HG02884 (cell line): ENCODE data around the gene TJP2.

ENCODE experiments used
- ATAC-seq: cut with Tn5 transposase; IDR thresholded peaks from one replicate; pipeline ENCODE4 v1.9.1; 2021; ENCODE audit warnings: mild to moderate bottlenecking, moderate library complexity; ENCODE audit not compliant: unreplicated experiment

The TJP2 gene

GRCh38 chr9:69222970-69223369 lies 48.9 kb downstream of the TJP2 start:
- no peak for ATAC-seq

- ATAC-seq, result no peak
Measured at GRCh38 chr9:69223605-69224004, 49.5 kb downstream of the TJP2 start.

GRCh38 chr9:69229367-69229766 lies 55.3 kb downstream of the TJP2 start:
- ATAC-seq, result no peak

- ATAC-seq, result no peak
Measured at GRCh38 chr9:69232135-69232534, 58.1 kb downstream of the TJP2 start.

- ATAC-seq, result no peak
Measured at GRCh38 chr9:69234683-69235082, 60.6 kb downstream of the TJP2 start.

- ATAC-seq, result no peak
Measured at GRCh38 chr9:69236188-69236587, 62.1 kb downstream of the TJP2 start.

GRCh38 chr9:69237702-69238295 lies 63.7 kb downstream of the TJP2 start:
- no peak for ATAC-seq

- ATAC-seq, result no peak
Measured at GRCh38 chr9:69243116-69243515, 69.0 kb downstream of the TJP2 start.

- ATAC-seq, result no peak
Measured at GRCh38 chr9:69246629-69247028, 72.6 kb downstream of the TJP2 start.

GRCh38 chr9:69248005-69248404 lies 73.9 kb downstream of the TJP2 start:
- ATAC-seq, result no peak

GRCh38 chr9:69249337-69249736 lies 75.3 kb downstream of the TJP2 start:
- ATAC-seq, result no peak

GRCh38 chr9:69250681-69251080 lies 76.6 kb downstream of the TJP2 start:
- no peak for ATAC-seq

- ATAC-seq, result no peak
Measured at GRCh38 chr9:69252436-69252835, 78.4 kb downstream of the TJP2 start.

- no peak for ATAC-seq
Measured at GRCh38 chr9:69253057-69253456, 79.0 kb downstream of the TJP2 start.

GRCh38 chr9:69254223-69254622 lies 80.1 kb downstream of the TJP2 start:
- ATAC-seq, result no peak

- ATAC-seq, result no peak
Measured at GRCh38 chr9:69255591-69255990, 81.5 kb downstream of the TJP2 start.

- no peak for ATAC-seq
Measured at GRCh38 chr9:69258551-69258950, 84.5 kb downstream of the TJP2 start.

GRCh38 chr9:69260161-69260560 lies 86.1 kb downstream of the TJP2 start:
- no peak for ATAC-seq

- ATAC-seq, result no peak
Measured at GRCh38 chr9:69261636-69262035, 87.6 kb downstream of the TJP2 start.

GRCh38 chr9:69264526-69264925 lies 90.4 kb downstream of the TJP2 start:
- no peak for ATAC-seq

GRCh38 chr9:69265891-69266290 lies 91.8 kb downstream of the TJP2 start:
- ATAC-seq, result no peak

GRCh38 chr9:69272212-69272611 lies 98.1 kb downstream of the TJP2 start:
- ATAC-seq, result no peak

- ATAC-seq, result no peak
Measured at GRCh38 chr9:69273161-69273560, 99.1 kb downstream of the TJP2 start.
